HG02678 (cell line): Measurements from ENCODE around the gene DOHH.

Source experiments
- ATAC-seq: cut with Tn5 transposase; IDR thresholded peaks from one replicate; pipeline ENCODE4 v1.9.1; 2021; ENCODE audit warnings: mild to moderate bottlenecking, moderate library complexity; ENCODE audit not compliant: unreplicated experiment

DOHH gene

GRCh38 chr19:3443840-3444694 is 56.4 kb downstream of the DOHH start:
- ATAC-seq: no peak

- no peak for ATAC-seq
These were observed 57.9 kb downstream of the DOHH start for GRCh38 chr19:3442487-3443071.

GRCh38 chr19:3441986-3442329 is 58.5 kb downstream of the DOHH start:
- ATAC-seq: no peak

GRCh38 chr19:3441089-3441985 is 59.1 kb downstream of the DOHH start:
- ATAC-seq: no peak
